OCI-LY1 (cell line): ENCODE results near the gene TNIP1.

ENCODE experiments used
- EZH2 ChIP-seq: fragments of 200-600 bp; sonication (generic), shearing (Covaris generic); IDR thresholded peaks from 2 replicates; pipeline ENCODE4 v1.8.0; 2017; ENCODE audit warnings: borderline replicate concordance, mixed run types, mild to moderate bottlenecking, antibody characterized with exemption, low read length, moderate library complexity, mixed read lengths
- TF ChIP-seq, protein P1 (sequence below): fragments of 200-600 bp; sonication (generic), shearing (Covaris generic); IDR thresholded peaks from 2 replicates; pipeline ENCODE4 v1.5.1; 2017; ENCODE audit warnings: mild to moderate bottlenecking, antibody characterized with exemption, low read length, moderate library complexity, mixed read lengths

DNA sequence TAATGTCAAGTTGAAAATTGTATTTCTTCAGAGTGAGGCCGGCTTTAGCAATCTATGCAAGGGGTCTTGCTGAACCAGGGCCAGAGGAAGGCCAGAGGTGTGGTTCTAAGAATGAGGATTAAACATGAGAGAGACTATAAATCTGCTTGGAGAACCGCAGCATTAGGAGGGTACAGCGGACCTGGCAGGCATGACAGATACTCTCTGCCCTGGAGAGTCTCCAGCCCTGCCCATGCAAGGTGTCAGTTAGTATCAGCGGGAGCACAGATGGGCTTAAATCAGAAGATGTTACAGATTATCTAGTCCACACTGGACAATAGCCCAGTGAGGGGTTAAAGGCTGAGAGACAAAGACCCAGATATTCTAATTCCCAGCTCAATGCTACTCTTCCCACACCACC is 71.9 kb downstream of the TNIP1 start:
- TF ChIP-seq, protein P1, sequence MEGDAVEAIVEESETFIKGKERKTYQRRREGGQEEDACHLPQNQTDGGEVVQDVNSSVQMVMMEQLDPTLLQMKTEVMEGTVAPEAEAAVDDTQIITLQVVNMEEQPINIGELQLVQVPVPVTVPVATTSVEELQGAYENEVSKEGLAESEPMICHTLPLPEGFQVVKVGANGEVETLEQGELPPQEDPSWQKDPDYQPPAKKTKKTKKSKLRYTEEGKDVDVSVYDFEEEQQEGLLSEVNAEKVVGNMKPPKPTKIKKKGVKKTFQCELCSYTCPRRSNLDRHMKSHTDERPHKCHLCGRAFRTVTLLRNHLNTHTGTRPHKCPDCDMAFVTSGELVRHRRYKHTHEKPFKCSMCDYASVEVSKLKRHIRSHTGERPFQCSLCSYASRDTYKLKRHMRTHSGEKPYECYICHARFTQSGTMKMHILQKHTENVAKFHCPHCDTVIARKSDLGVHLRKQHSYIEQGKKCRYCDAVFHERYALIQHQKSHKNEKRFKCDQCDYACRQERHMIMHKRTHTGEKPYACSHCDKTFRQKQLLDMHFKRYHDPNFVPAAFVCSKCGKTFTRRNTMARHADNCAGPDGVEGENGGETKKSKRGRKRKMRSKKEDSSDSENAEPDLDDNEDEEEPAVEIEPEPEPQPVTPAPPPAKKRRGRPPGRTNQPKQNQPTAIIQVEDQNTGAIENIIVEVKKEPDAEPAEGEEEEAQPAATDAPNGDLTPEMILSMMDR = no peak
- TF ChIP-seq EZH2 = no peak
